Endothelial cell of umbilical vein (primary cell): ENCODE results near the gene SRCIN1. TPM values are rescaled to one million over a fixed set of nuclear protein-coding genes. Genes with fewer than 3 reads are reported as not detected.

Experiments
- BruUV-seq: library from RNA; stranded (reverse); fragments of 400-500 nt; replicated peaks from 2 replicates; lab custom pipeline; 2021; lab: Mats Ljungman, UMichigan
- CTCF ChIA-PET: fragments of 300-600, 350-600 bp; sonication (Branson Sonifier 250); formaldehyde crosslinking; loops from one replicate; lab custom pipeline; 2021; ENCODE audit warnings: antibody characterized with exemption, inconsistent platforms; lab: Charles Lee
- POLR2A ChIA-PET: fragments of 300-600, 350-600 bp; sonication (Branson Sonifier 250); formaldehyde crosslinking; loops from one replicate; lab custom pipeline; 2021; ENCODE audit warnings: antibody characterized with exemption, inconsistent platforms; lab: Charles Lee
- DNase-seq: peaks from one replicate; pipeline ENCODE4 v3.0.0-alpha.2; 2011; ENCODE audit warnings: low read depth, low spot score
- FAIRE-seq: peaks from 2 replicates; lab custom pipeline; 2011; peaks lifted over from hg19 to GRCh38; lab: Jason Lieb, UNC
- H2AFZ ChIP-seq: 2 replicates; pipeline ENCODE4 v1.6.0; 2012; ENCODE audit warnings: low read depth, low read length, control low read depth, inconsistent platforms
- H3K27ac ChIP-seq: 2 replicates; pipeline ENCODE4 v1.5.1; 2011; ENCODE audit warnings: low read depth, mild to moderate bottlenecking, control low read depth, low read length, moderate library complexity; ENCODE audit not compliant: insufficient read depth
- H3K27me3 ChIP-seq, 2 experiments: 2 replicates each; pipeline versions ENCODE4 v1.6.0 to v1.6.1; 2011; ENCODE audit warnings: low read length in 2 of 2, mixed read lengths in 1 of 2; ENCODE audit not compliant: control insufficient read depth in 2 of 2, insufficient read depth in 2 of 2
- H3K36me3 ChIP-seq, 2 experiments: 2 replicates in 1 of 2; 3 replicates in 1 of 2; pipeline ENCODE4 v1.5.1; 2011; ENCODE audit warnings: low read length in 2 of 2, mild to moderate bottlenecking in 1 of 2, moderate library complexity in 1 of 2; ENCODE audit not compliant: control insufficient read depth in 2 of 2, insufficient read depth in 2 of 2; ENCODE audit errors: extremely low read depth in 1 of 2
- H3K4me1 ChIP-seq: 3 replicates; pipeline ENCODE4 v1.5.1; 2011; ENCODE audit warnings: mild to moderate bottlenecking, low read length; ENCODE audit not compliant: control insufficient read depth, insufficient read depth; ENCODE audit errors: extremely low read depth
- H3K4me2 ChIP-seq: 2 replicates; pipeline ENCODE4 v1.6.1; 2011; ENCODE audit warnings: low read length, control low read depth, mixed read lengths; ENCODE audit not compliant: insufficient read depth
- H3K4me3 ChIP-seq, 3 experiments: fragments of 200-600 bp in 1 of 3; sonication (generic), shearing (Covaris generic) in 1 of 3; replicated peaks in 1 of 3; 2 replicates each; pipeline ENCODE4 v1.5.1; 2011 to 2016; ENCODE audit warnings: control low read depth in 3 of 3, low read length in 3 of 3, mild to moderate bottlenecking in 2 of 3, inconsistent platforms in 1 of 3, low read depth in 1 of 3, moderate library complexity in 1 of 3; ENCODE audit not compliant: insufficient read depth in 1 of 3
- H3K79me2 ChIP-seq: 2 replicates; pipeline ENCODE4 v1.6.0; 2012; ENCODE audit warnings: low read length, inconsistent platforms; ENCODE audit not compliant: control insufficient read depth, insufficient read depth
- H3K9ac ChIP-seq: replicated peaks from 2 replicates; pipeline ENCODE3; 2011; ENCODE audit warnings: low read length, control low read depth; ENCODE audit not compliant: insufficient read depth; ENCODE audit errors: extremely low read depth
- H3K9me1 ChIP-seq: replicated peaks from 3 replicates; pipeline ENCODE4 v1.6.0; 2011; ENCODE audit warnings: mild to moderate bottlenecking, low read length; ENCODE audit not compliant: control insufficient read depth, insufficient read depth; ENCODE audit errors: extremely low read depth
- H3K9me3 ChIP-seq: replicated peaks from 2 replicates; pipeline ENCODE4 v1.5.1; 2012; ENCODE audit warnings: low read length, inconsistent platforms; ENCODE audit not compliant: control insufficient read depth, insufficient read depth
- H4K20me1 ChIP-seq: replicated peaks from 2 replicates; pipeline ENCODE3; 2011; ENCODE audit warnings: mild to moderate bottlenecking, low read length; ENCODE audit not compliant: control insufficient read depth, insufficient read depth; ENCODE audit errors: extremely low read depth
- EZH2 ChIP-seq: IDR thresholded peaks from 2 replicates; pipeline ENCODE4 v1.6.1; 2012; ENCODE audit warnings: borderline replicate concordance, low read depth, mild to moderate bottlenecking, moderate library complexity, low read length, inconsistent platforms; ENCODE audit not compliant: severe bottlenecking
- FOS ChIP-seq: IDR thresholded peaks from 2 replicates; pipeline ENCODE4 v1.6.1; 2011; ENCODE audit warnings: mild to moderate bottlenecking, low read length, moderate library complexity, borderline replicate concordance; ENCODE audit not compliant: insufficient read depth
- GATA2 ChIP-seq: IDR thresholded peaks from 2 replicates; pipeline ENCODE4 v1.7.0; 2011; ENCODE audit warnings: low read depth, mild to moderate bottlenecking, moderate library complexity, mixed read lengths, low read length; ENCODE audit not compliant: insufficient read length, insufficient read depth
- JUN ChIP-seq: IDR thresholded peaks from 2 replicates; pipeline ENCODE4 v1.6.1; 2011; ENCODE audit warnings: borderline replicate concordance, low read depth; ENCODE audit not compliant: insufficient read length, insufficient read depth
- MAX ChIP-seq: IDR thresholded peaks from 2 replicates; pipeline ENCODE4 v1.6.1; 2011; ENCODE audit not compliant: insufficient read depth, insufficient read length
- MYC ChIP-seq: IDR thresholded peaks from one replicate; pipeline ENCODE4 v1.6.1; 2011; ENCODE audit warnings: mild to moderate bottlenecking, low read depth, low read length
- POLR2A ChIP-seq: IDR thresholded peaks from 2 replicates; pipeline ENCODE4 v1.6.1; 2012; ENCODE audit warnings: low read depth, mild to moderate bottlenecking, control low read depth, low read length
- POLR2AphosphoS5 ChIP-seq: IDR thresholded peaks from 2 replicates; pipeline ENCODE4 v1.6.1; 2012; ENCODE audit warnings: low read depth, mild to moderate bottlenecking, control low read depth, low read length, moderate library complexity; ENCODE audit not compliant: insufficient read depth
- dilution Hi-C: fragments of 300-500 bp; cut with MboI; formaldehyde crosslinking; loops from one replicate; pipeline ENCODE4 v1.15.0; 2019; ENCODE audit warnings: low sequenced_read_pairs; ENCODE audit not compliant: extremely low pct_ligation_motif_present
- intact Hi-C: fragments of 100-400 bp; cut with micrococcal nuclease; formaldehyde crosslinking; loops from one replicate; pipeline ENCODE4 v1.10.0; 2022
- polyA plus RNA-seq, 4 experiments: library from polyadenylated mRNA; depleted of rRNA in 3 of 4; stranded (reverse) in 3 of 4; unstranded in 1 of 4; fragments of >200 nt; gene quantifications; 2 replicates each; pipeline versions ENCODE4 v1.2.1 to v1.2.3, GENCODE V29; 2011 to 2012; ENCODE audit warnings: missing spikeins in 1 of 4
- total RNA-seq: library from RNA; stranded (reverse); gene quantifications from 2 replicates; pipeline ENCODE4 v1.2.3, GENCODE V29; 2021
- TF ChIP-seq, protein P1 (sequence below), 2 donors: IDR thresholded peaks; 1 replicate in 1 of 2; 2 replicates in 1 of 2; pipeline ENCODE4 v1.5.1; 2011; ENCODE audit warnings: low read length in 2 of 2, mild to moderate bottlenecking in 2 of 2, moderate library complexity in 2 of 2, control low read depth in 1 of 2, inconsistent platforms in 1 of 2, low read depth in 1 of 2; ENCODE audit not compliant: insufficient read depth in 1 of 2; ENCODE audit errors: extremely low read depth in 1 of 2

SRCIN1 gene
- total and polyA plus RNA-seq, 2 donors (not counting 3 experiments of a cell fraction or from before 2014, with no cell fraction given): 0.15 to 0.35 TPM

GRCh38 chr17:38568845-38569510, 36.8 kb downstream of the SRCIN1 start:
- CTCF ChIA-PET: interaction anchor here (1.0 to 1.2 kb wide), 2 partner anchors 11 to 13 kb away, joined by 3 to 7 read pairs; no protein-coding TSS in a partner anchor
- H4K20me1 ChIP-seq: no peaks in the 10 kb centered on the region
- FAIRE-seq (no peak), DNase-seq (no peak)
- no peak overlapping the region for H3K27ac ChIP-seq
- POLR2A ChIA-PET: no interaction called here
- no peak overlapping the region for H2AFZ ChIP-seq
- TF ChIP-seq, protein P1, sequence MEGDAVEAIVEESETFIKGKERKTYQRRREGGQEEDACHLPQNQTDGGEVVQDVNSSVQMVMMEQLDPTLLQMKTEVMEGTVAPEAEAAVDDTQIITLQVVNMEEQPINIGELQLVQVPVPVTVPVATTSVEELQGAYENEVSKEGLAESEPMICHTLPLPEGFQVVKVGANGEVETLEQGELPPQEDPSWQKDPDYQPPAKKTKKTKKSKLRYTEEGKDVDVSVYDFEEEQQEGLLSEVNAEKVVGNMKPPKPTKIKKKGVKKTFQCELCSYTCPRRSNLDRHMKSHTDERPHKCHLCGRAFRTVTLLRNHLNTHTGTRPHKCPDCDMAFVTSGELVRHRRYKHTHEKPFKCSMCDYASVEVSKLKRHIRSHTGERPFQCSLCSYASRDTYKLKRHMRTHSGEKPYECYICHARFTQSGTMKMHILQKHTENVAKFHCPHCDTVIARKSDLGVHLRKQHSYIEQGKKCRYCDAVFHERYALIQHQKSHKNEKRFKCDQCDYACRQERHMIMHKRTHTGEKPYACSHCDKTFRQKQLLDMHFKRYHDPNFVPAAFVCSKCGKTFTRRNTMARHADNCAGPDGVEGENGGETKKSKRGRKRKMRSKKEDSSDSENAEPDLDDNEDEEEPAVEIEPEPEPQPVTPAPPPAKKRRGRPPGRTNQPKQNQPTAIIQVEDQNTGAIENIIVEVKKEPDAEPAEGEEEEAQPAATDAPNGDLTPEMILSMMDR (IDR thresholded peaks at IDR 0.05; ENCODE audit: extremely low read depth in 1 of 2, insufficient read depth in 1 of 2, low read depth in 1 of 2, low read length in 2 of 2): no peak
- no peak for TF ChIP-seq MAX
- no peak for TF ChIP-seq MYC
- TF ChIP-seq GATA2: no peak
- TF ChIP-seq POLR2AphosphoS5: no peak
- no peak for TF ChIP-seq POLR2A
- TF ChIP-seq FOS: no peak
- TF ChIP-seq JUN: no peak
- no peak for TF ChIP-seq EZH2
- no peak overlapping the region for H3K4me3 ChIP-seq
- no peaks in the 10 kb centered on the region for H3K9me3 ChIP-seq
- H3K4me2 ChIP-seq: no peak overlapping the region
- no peaks in the 10 kb centered on the region for H3K9me1 ChIP-seq
- no peak overlapping the region for H3K9ac ChIP-seq
- H3K27me3 ChIP-seq: peaks cover 52 to 62% of the 10 kb centered on the region in 2 experiments
- no peaks in the 10 kb centered on the region for H3K36me3 ChIP-seq
- dilution Hi-C loops: no loop called here
- no peaks in the 10 kb centered on the region for H3K4me1 ChIP-seq
- no TSS peak for BruUV-seq
- H3K79me2 ChIP-seq: no peaks in the 10 kb centered on the region
- intact Hi-C loops: no loop called here
